Trophoblast cell (in vitro differentiated cells and primary cell): ENCODE results near the gene PSEN2.

Source experiments
- DNase-seq, 2 donors: peaks; one replicate each; pipeline ENCODE4 v3.0.0-alpha.2; 2016
- H2AFZ ChIP-seq: 2 replicates; pipeline ENCODE4 v1.6.1; 2013; ENCODE audit warnings: low read length, moderate library complexity, mild to moderate bottlenecking; ENCODE audit not compliant: insufficient read depth, poor library complexity
- H2AK5ac ChIP-seq: 2 replicates; pipeline ENCODE4 v1.6.1; 2013; ENCODE audit warnings: mild to moderate bottlenecking, low read length
- H2BK120ac ChIP-seq: 2 replicates; pipeline ENCODE4 v1.6.1; 2013; ENCODE audit warnings: low read length, mild to moderate bottlenecking, moderate library complexity; ENCODE audit not compliant: insufficient read depth, poor library complexity
- H2BK12ac ChIP-seq: 2 replicates; pipeline ENCODE4 v1.6.1; 2013; ENCODE audit warnings: mild to moderate bottlenecking, low read length, moderate library complexity
- H2BK5ac ChIP-seq: 2 replicates; pipeline ENCODE4 v1.6.1; 2013; ENCODE audit warnings: low read length, low read depth, moderate library complexity, mild to moderate bottlenecking; ENCODE audit not compliant: poor library complexity
- H3K14ac ChIP-seq: 2 replicates; pipeline ENCODE4 v1.6.1; 2013; ENCODE audit warnings: mild to moderate bottlenecking, low read length
- H3K18ac ChIP-seq: 2 replicates; pipeline ENCODE4 v1.6.1; 2013; ENCODE audit warnings: mild to moderate bottlenecking, low read length
- H3K23ac ChIP-seq: 2 replicates; pipeline ENCODE4 v1.6.1; 2013; ENCODE audit warnings: low read length
- H3K27ac ChIP-seq: 2 replicates; pipeline ENCODE4 v1.5.1; 2013; ENCODE audit warnings: low read depth, mild to moderate bottlenecking, inconsistent platforms, low read length, moderate library complexity
- H3K27me3 ChIP-seq: 2 replicates; pipeline ENCODE4 v1.6.1; 2013; ENCODE audit warnings: inconsistent platforms, mild to moderate bottlenecking, low read length, moderate library complexity; ENCODE audit not compliant: insufficient read depth
- H3K36me3 ChIP-seq, 2 experiments: 1 replicate in 1 of 2; 2 replicates in 1 of 2; pipeline ENCODE4 v1.6.1; 2013; ENCODE audit warnings: low read length in 2 of 2, mild to moderate bottlenecking in 2 of 2, moderate library complexity in 1 of 2; ENCODE audit not compliant: insufficient read depth in 2 of 2, control insufficient read depth in 1 of 2
- H3K4ac ChIP-seq: 2 replicates; pipeline ENCODE4 v1.6.1; 2013; ENCODE audit warnings: low read depth, mild to moderate bottlenecking, low read length, moderate library complexity
- H3K4me1 ChIP-seq, 2 experiments: 1 replicate in 1 of 2; 2 replicates in 1 of 2; pipeline ENCODE4 v1.6.1; 2013; ENCODE audit warnings: low read length in 2 of 2, mild to moderate bottlenecking in 2 of 2, moderate library complexity in 1 of 2; ENCODE audit not compliant: insufficient read depth in 2 of 2, control insufficient read depth in 1 of 2
- H3K4me2 ChIP-seq: 2 replicates; pipeline ENCODE4 v1.6.1; 2013; ENCODE audit warnings: inconsistent platforms, mild to moderate bottlenecking, low read length, moderate library complexity
- H3K4me3 ChIP-seq: 2 replicates; pipeline ENCODE4 v1.5.1; 2013; ENCODE audit warnings: mild to moderate bottlenecking, low read depth, low read length, inconsistent platforms
- H3K79me1 ChIP-seq: one replicate; pipeline ENCODE4 v1.6.1; 2013; ENCODE audit warnings: low read length
- H3K79me2 ChIP-seq: 2 replicates; pipeline ENCODE4 v1.6.1; 2013; ENCODE audit warnings: low read length, mild to moderate bottlenecking; ENCODE audit not compliant: control insufficient read depth, insufficient read depth, poor library complexity
- H3K9ac ChIP-seq: 2 replicates; pipeline ENCODE4 v1.6.1; 2013; ENCODE audit warnings: mild to moderate bottlenecking, low read length
- H3K9me3 ChIP-seq: 2 replicates; pipeline ENCODE4 v1.6.1; 2013; ENCODE audit warnings: low read depth, mild to moderate bottlenecking, control low read depth, inconsistent platforms, low read length; ENCODE audit not compliant: insufficient read depth
- H4K12ac ChIP-seq: 2 replicates; pipeline ENCODE4 v1.6.1; 2013; ENCODE audit warnings: low read depth, mild to moderate bottlenecking, low read length, moderate library complexity
- H4K8ac ChIP-seq: 2 replicates; pipeline ENCODE4 v1.6.1; 2013; ENCODE audit warnings: low read depth, mild to moderate bottlenecking, low read length, moderate library complexity
- H4K91ac ChIP-seq: one replicate; pipeline ENCODE4 v1.6.1; 2013; ENCODE audit warnings: low read depth, mild to moderate bottlenecking, low read length, moderate library complexity
- WGBS: extraction: QIAGEN DNeasy Blood & Tissue Kit; methylation state at CpG from one replicate; pipeline ENCODE4 v1.1.7; 2013; ENCODE audit warnings: missing lambda C conversion rate; ENCODE audit not compliant: insufficient read length, insufficient coverage; ENCODE audit errors: extremely low coverage; 5-methylcytosine and 5-hydroxymethylcytosine counted together

Gene PSEN2

DNA sequence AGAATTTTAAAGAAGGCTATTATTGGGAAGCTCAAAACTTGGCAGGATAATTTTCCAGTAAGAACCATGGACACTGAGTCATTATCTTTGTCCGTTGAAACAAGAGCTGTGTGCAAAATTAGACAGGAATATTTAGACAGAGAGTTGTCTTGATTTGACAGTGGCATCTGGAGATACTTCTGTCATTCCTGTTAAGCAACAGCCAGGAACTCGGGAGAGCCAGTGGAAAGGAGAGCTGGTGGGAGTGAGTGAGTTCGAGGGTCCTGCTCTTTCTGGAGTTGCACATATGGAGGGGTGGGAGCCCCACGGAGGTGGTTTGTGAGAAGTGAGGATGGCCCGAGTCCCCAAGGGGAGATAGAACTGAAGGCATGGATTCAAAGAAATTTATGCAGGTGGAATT is 72.7 kb downstream of the PSEN2 start:
- no peak overlapping the region for H2AFZ ChIP-seq
- no peak overlapping the region for H4K12ac ChIP-seq
- no peak overlapping the region for H4K91ac ChIP-seq
- no peak for DNase-seq
- no peak overlapping the region for H2BK12ac ChIP-seq
- H3K9me3 ChIP-seq = peaks cover 2% of the 10 kb centered on the region
- H3K23ac ChIP-seq = no peak overlapping the region
- peaks cover 7% of the 10 kb centered on the region for H3K79me1 ChIP-seq
- no peak overlapping the region for H3K4me3 ChIP-seq
- H2BK120ac ChIP-seq = no peak overlapping the region
- H3K27me3 ChIP-seq = no peaks in the 10 kb centered on the region
- no peak overlapping the region for H4K8ac ChIP-seq
- no peak overlapping the region for H2BK5ac ChIP-seq
- peaks cover 7% of the 10 kb centered on the region for H3K79me2 ChIP-seq
- H3K36me3 ChIP-seq = no peaks in the 10 kb centered on the region
- peaks cover 8% of the 10 kb centered on the region in 2 experiments for H3K4me1 ChIP-seq
- no peak overlapping the region for H3K14ac ChIP-seq
- H3K4ac ChIP-seq = no peak overlapping the region
- H3K18ac ChIP-seq = no peak overlapping the region
- no CpG with 5 or more reads among the region's 5 CpGs for WGBS
- no peak overlapping the region for H3K4me2 ChIP-seq
- no peak overlapping the region for H2AK5ac ChIP-seq
- no peak overlapping the region for H3K9ac ChIP-seq
- H3K27ac ChIP-seq = no peak overlapping the region

DNA sequence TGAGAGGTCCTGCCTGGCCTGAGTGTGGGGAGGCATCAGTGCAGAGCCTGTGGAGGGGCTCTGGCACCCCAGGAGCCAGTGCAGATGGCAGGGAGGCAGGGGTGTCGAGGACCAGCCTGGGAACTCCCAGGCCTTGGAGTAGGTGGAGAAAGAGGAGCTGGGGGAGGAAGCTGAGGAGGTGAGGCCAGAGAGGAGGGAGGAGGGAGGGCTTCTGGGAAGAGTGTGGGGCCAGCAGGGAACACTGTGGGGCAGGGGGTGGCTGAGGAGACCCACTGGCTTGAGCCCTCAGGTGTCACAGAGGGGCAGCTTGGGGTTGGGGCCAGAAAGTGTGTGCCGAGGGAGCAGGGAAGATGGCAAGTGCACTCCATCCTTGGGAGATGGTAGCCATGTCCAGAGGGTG is 73.5 kb downstream of the PSEN2 start:
- no peaks in the 10 kb centered on the region for H3K36me3 ChIP-seq
- no peak overlapping the region for H2BK12ac ChIP-seq
- H2AFZ ChIP-seq = peak overlapping the region; percentile 28
- H3K79me2 ChIP-seq = peaks cover 7% of the 10 kb centered on the region
- no peak overlapping the region for H3K4me2 ChIP-seq
- peaks cover 7 to 8% of the 10 kb centered on the region in 2 experiments for H3K4me1 ChIP-seq
- no peak overlapping the region for H3K9ac ChIP-seq
- H4K12ac ChIP-seq = no peak overlapping the region
- no peak overlapping the region for H3K27ac ChIP-seq
- no peak overlapping the region for H3K14ac ChIP-seq
- H4K8ac ChIP-seq = no peak overlapping the region
- H3K79me1 ChIP-seq = peaks cover 7% of the 10 kb centered on the region
- no peaks in the 10 kb centered on the region for H3K27me3 ChIP-seq
- no peak overlapping the region for H2AK5ac ChIP-seq
- no CpG with 5 or more reads among the region's 2 CpGs for WGBS
- H4K91ac ChIP-seq = no peak overlapping the region
- H2BK5ac ChIP-seq = no peak overlapping the region
- no peak overlapping the region for H2BK120ac ChIP-seq
- peaks cover 2% of the 10 kb centered on the region for H3K9me3 ChIP-seq
- no peak overlapping the region for H3K4me3 ChIP-seq
- no peak overlapping the region for H3K4ac ChIP-seq
- no peak overlapping the region for H3K18ac ChIP-seq
- no peak overlapping the region for H3K23ac ChIP-seq
- DNase-seq = no peak

GRCh38 chr1:226945106-226945857 is 74.9 kb downstream of the PSEN2 start:
- no peak overlapping the region for H2BK12ac ChIP-seq
- no peak for DNase-seq
- peaks cover 2% of the 10 kb centered on the region for H3K79me2 ChIP-seq
- H3K79me1 ChIP-seq = no peaks in the 10 kb centered on the region
- H3K4me1 ChIP-seq = peaks cover 6 to 8% of the 10 kb centered on the region in 2 experiments
- no peak overlapping the region for H3K4me3 ChIP-seq
- H3K27ac ChIP-seq = no peak overlapping the region
- no peaks in the 10 kb centered on the region for H3K36me3 ChIP-seq
- H3K14ac ChIP-seq = no peak overlapping the region
- no peak overlapping the region for H2BK120ac ChIP-seq
- no peak overlapping the region for H4K12ac ChIP-seq
- no peaks in the 10 kb centered on the region for H3K27me3 ChIP-seq
- H3K23ac ChIP-seq = peak overlapping the region; percentile 42
- H4K91ac ChIP-seq = no peak overlapping the region
- H4K8ac ChIP-seq = no peak overlapping the region
- H2BK5ac ChIP-seq = no peak overlapping the region
- H3K18ac ChIP-seq = no peak overlapping the region
- no peak overlapping the region for H3K4ac ChIP-seq
- no CpG with 5 or more reads among the region's 19 CpGs for WGBS
- H2AK5ac ChIP-seq = no peak overlapping the region
- no peak overlapping the region for H2AFZ ChIP-seq
- H3K4me2 ChIP-seq = no peak overlapping the region
- H3K9me3 ChIP-seq = peaks cover 2% of the 10 kb centered on the region
- no peak overlapping the region for H3K9ac ChIP-seq
